Frontal cortex (tissue), 4 donors: ENCODE measurements around the gene ROR2. TPM values are rescaled to one million over a fixed set of nuclear protein-coding genes. Genes with fewer than 3 reads are reported as not detected.

Experiments
- DNase-seq, 2 donors: peaks; one replicate each; pipeline ENCODE4 v3.0.0; 2012; ENCODE audit warnings: low spot score in 2 of 2
- FAIRE-seq: peaks from 2 replicates; lab custom pipeline; 2012; peaks lifted over from hg19 to GRCh38; lab: Jason Lieb, UNC
- total RNA-seq: library from RNA; depleted of rRNA; stranded (reverse); fragments of >200 nt; gene quantifications from one replicate; pipeline ENCODE4 v1.2.3, GENCODE V29; 2014
- donor health status: control.
- donor health status: control.
- donor health status: control.

Gene ROR2
- total RNA-seq, 1 donor from 2014 or later: 0.82 TPM

- DNase-seq: no peak
These were observed 45.3 kb downstream of the ROR2 start for GRCh38 chr9:91904588-91905236.

GRCh38 chr9:91903126-91903911 lies 46.7 kb downstream of the ROR2 start:
- DNase-seq (no peak), FAIRE-seq (no peak)

More at GRCh38 chr9:91904588-91905236, 45.3 kb downstream of the ROR2 start:
- FAIRE-seq: no peak

GRCh38 chr9:91902475-91903125 lies 47.4 kb downstream of the ROR2 start:
- DNase-seq (no peak), FAIRE-seq (no peak)

GRCh38 chr9:91900797-91901177 lies 49.2 kb downstream of the ROR2 start:
- FAIRE-seq (no peak), DNase-seq (no peak)

- FAIRE-seq (no peak), DNase-seq (no peak)
These were observed 49.8 kb downstream of the ROR2 start for GRCh38 chr9:91900055-91900796.

- DNase-seq (no peak), FAIRE-seq (no peak)
These were observed 50.4 kb downstream of the ROR2 start for GRCh38 chr9:91899594-91899993.

GRCh38 chr9:91899219-91899563 lies 50.8 kb downstream of the ROR2 start:
- no peak for FAIRE-seq
- no peak for DNase-seq

GRCh38 chr9:91898451-91899218 lies 51.4 kb downstream of the ROR2 start:
- FAIRE-seq: no peak
- no peak for DNase-seq

GRCh38 chr9:91897201-91897600 lies 52.8 kb downstream of the ROR2 start:
- DNase-seq: no peak

GRCh38 chr9:91896513-91897121 lies 53.4 kb downstream of the ROR2 start:
- no peak for DNase-seq
- FAIRE-seq: no peak

More at GRCh38 chr9:91897201-91897600, 52.8 kb downstream of the ROR2 start:
- FAIRE-seq: no peak

- DNase-seq: no peak
- no peak for FAIRE-seq
These were observed 53.9 kb downstream of the ROR2 start for GRCh38 chr9:91896097-91896496.

GRCh38 chr9:91894536-91894935 lies 55.5 kb downstream of the ROR2 start:
- DNase-seq (no peak), FAIRE-seq (no peak)

- FAIRE-seq (no peak), DNase-seq (no peak)
These were observed 56.0 kb downstream of the ROR2 start for GRCh38 chr9:91894023-91894422.

GRCh38 chr9:91891915-91892314 lies 58.1 kb downstream of the ROR2 start:
- no peak for DNase-seq
- no peak for FAIRE-seq

GRCh38 chr9:91890662-91891061 lies 59.4 kb downstream of the ROR2 start:
- DNase-seq (no peak), FAIRE-seq (no peak)

- FAIRE-seq (no peak), DNase-seq (no peak)
These were observed 60.7 kb downstream of the ROR2 start for GRCh38 chr9:91889161-91889911.

GRCh38 chr9:91886414-91887076 lies 63.5 kb downstream of the ROR2 start:
- no peak for FAIRE-seq
- DNase-seq: no peak
